Ovary (tissue), 3 donors: Measurements from ENCODE around the gene COL21A1.

ENCODE experiments used
- EP300 ChIP-seq: sonication (generic); formaldehyde crosslinking; IDR thresholded peaks from one replicate; pipeline ENCODE4 v1.6.1; 2017; ENCODE audit warnings: antibody characterized with exemption
- TF ChIP-seq, protein P1 (sequence below), 3 donors: fragments of 450-650 bp in 2 of 3; fragments of 200-600 bp in 1 of 3; IDR thresholded peaks; one replicate each; pipeline versions ENCODE4 v1.5.1 to v1.8.0; 2016 to 2022; ENCODE audit warnings: antibody characterized with exemption in 3 of 3, mild to moderate bottlenecking in 1 of 3
- donor health status: DM: no; HTN: no; CAD: no.

DNA sequence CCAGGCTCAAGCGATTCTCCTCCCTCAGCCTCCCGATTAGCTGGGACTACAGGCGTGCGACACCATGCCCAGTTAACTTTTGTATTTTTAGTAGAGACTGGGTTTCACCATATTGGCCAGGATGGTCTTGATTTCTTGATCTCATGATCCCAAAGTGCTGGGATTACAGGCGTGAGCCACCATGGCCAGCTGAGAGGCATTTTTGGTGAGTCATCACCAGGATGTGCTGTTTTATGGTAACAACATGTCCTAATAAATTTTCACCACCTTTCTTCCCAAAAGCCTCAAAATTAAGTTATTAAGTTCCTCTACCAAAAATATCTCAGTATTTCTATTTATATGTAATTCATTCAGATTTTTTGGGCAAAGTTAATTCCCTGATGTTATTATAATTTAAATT, 53.5 kb downstream of the COL21A1 start:
- TF ChIP-seq EP300: no peak
- TF ChIP-seq, protein P1, sequence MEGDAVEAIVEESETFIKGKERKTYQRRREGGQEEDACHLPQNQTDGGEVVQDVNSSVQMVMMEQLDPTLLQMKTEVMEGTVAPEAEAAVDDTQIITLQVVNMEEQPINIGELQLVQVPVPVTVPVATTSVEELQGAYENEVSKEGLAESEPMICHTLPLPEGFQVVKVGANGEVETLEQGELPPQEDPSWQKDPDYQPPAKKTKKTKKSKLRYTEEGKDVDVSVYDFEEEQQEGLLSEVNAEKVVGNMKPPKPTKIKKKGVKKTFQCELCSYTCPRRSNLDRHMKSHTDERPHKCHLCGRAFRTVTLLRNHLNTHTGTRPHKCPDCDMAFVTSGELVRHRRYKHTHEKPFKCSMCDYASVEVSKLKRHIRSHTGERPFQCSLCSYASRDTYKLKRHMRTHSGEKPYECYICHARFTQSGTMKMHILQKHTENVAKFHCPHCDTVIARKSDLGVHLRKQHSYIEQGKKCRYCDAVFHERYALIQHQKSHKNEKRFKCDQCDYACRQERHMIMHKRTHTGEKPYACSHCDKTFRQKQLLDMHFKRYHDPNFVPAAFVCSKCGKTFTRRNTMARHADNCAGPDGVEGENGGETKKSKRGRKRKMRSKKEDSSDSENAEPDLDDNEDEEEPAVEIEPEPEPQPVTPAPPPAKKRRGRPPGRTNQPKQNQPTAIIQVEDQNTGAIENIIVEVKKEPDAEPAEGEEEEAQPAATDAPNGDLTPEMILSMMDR (IDR thresholded peaks at IDR 0.05): no peak
